Measurements from ENCODE around the gene SYT9. TPM values are rescaled to one million over a fixed set of nuclear protein-coding genes. Genes with fewer than 3 reads are reported as not detected.
"Not testable (repeated sequence)": the region's sequence is repeated elsewhere in the genome, so short reads cannot be mapped to it uniquely, and the experiment has no call there.

Gene SYT9
- total RNA-seq, 2 experiments from 2014 or later, result not detected

DNA sequence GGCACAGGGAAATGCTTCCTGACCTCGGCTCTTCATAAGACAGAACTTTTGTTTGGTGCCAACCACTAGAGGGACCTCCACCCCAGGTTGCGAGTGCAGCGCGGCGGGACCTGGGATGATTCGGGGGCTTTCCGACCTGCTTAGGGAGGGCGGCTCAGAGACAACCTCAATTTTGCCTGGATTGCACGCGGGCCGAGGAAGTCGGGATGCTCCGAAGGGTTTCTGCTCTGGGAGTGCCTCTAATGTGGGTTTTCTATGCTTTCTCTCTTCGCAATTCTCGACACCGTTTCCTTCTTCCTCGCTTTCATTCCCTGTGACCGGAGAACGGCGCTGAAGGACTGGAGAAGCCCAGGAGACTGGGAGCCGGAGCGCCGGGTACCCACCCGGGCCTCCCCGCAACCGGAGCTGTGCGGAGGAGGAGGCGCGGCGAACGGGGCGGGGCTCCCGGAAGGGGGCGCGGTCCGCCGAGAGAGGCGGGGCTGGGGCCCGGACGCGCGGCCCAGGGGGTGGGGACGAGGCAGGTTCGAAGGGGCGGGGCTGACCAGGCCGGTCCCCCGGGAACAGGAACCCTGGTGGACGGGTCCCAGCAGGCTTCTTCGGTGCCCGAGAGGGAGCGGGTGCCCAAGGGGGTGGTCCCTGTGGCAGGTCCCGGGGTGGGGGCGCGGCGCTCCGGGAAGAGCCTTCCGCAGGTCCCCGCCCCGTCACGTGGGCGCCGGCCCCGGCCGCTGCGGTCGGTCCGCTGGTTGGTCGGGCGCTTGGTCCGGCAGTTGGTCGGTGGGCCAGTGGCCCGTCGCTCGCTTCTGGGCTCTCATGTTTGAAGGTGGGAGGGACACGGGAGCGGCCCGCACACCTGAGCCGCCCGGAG lies 261.8 kb downstream of the SYT9 start, which contains the start of gene PPFIBP2:
PPFIBP2 (plus strand) TSS at position 766 of the 865 bp plus-strand sequence. CDS start 35,477 bp downstream, outside the sequence.
- Mint-ChIP-seq H3K36me3 (ENCODE audit: low read depth) (peaks cover 3% of the 10 kb centered on the region), H3K27ac (peak within 1 kb of the TSS; percentile 93), H3K4me3 (peak within 1 kb of the TSS; percentile 86), H3K9me3 (ENCODE audit: low read depth) (no peaks in the 10 kb centered on the region), H3K4me1 (peaks cover 45% of the 10 kb centered on the region), H3K27me3 (peaks cover 2% of the 10 kb centered on the region)
- ATAC-seq, result peak; percentile 89
- POLR2A ChIA-PET, result interaction anchor here (1.0 kb wide), 1 partner anchor 36 kb away, joined by 3 read pairs; no protein-coding TSS in a partner anchor
- intact Hi-C loops (cut with DNase I, micrococcal nuclease), result loop anchor here (1.0 to 10.0 kb wide), 12 partner anchors 64 to 1281 kb away; partner anchors contain the start of genes ARFIP2 (in 2 of the 2), EIF3F (in 2 of the 2), TIMM10B (in 2 of the 2) and APBB1 (in 1 of the 2)
- DNase-seq, result peak; percentile 89
- CTCF ChIA-PET, result interaction anchor here (0.6 to 1.6 kb wide), 16 partner anchors 9 to 381 kb away, joined by 3 to 9 read pairs (median 3); no protein-coding TSS in a partner anchor

DNA sequence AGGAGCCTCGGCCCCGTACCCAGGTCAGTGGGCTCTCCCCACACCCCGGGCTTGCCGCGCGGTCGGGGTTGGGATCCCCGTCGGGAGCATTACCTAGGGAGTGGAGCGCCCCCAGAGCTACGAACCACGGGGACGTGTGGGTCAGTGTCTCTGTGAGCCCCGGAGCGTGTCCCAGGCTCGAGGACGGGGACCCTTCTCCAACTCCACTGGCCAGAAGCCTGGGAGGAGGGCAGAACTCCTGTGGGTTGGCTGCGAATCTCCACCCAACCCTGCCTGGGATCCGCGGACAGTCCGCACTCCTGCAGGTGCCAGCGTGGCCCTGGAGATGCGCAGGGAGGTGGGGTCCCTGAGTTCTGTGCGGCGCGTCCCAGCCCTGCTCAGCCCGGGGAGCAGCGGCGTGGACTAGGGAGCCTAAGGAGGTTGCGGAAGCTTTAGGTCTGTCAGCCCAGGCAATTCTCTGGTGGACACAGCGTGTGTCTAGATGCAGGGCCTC lies 262.4 kb downstream of the SYT9 start:
- ChIA-PET POLR2A (interaction anchor here (1.0 kb wide), 1 partner anchor 35 kb away, joined by 3 read pairs; no protein-coding TSS in a partner anchor), CTCF (interaction anchor here (0.6 to 1.6 kb wide), 10 partner anchors 8 to 381 kb away, joined by 3 to 9 read pairs (median 3); no protein-coding TSS in a partner anchor)
- no peaks in the 10 kb centered on the region for H3K9me3 Mint-ChIP-seq (ENCODE audit: low read depth)
- H3K27ac Mint-ChIP-seq, result no peak overlapping the region
- ATAC-seq (peak; percentile 31), DNase-seq (peak; percentile 42)
- H3K4me1 Mint-ChIP-seq, result peaks cover 51% of the 10 kb centered on the region
- H3K4me3 Mint-ChIP-seq, result peak overlapping the region; percentile 86
- H3K27me3 Mint-ChIP-seq, result peaks cover 2% of the 10 kb centered on the region
- H3K36me3 Mint-ChIP-seq (ENCODE audit: low read depth), result peaks cover 3% of the 10 kb centered on the region
- intact Hi-C loops (cut with DNase I, micrococcal nuclease), result loop anchor here (5.0 to 10.0 kb wide), 5 partner anchors 767 to 1282 kb away; partner anchors contain the start of genes APBB1 (in 1 of the 2), ARFIP2 (in 1 of the 2), FHIP1B (in 1 of the 2) and ILK (in 1 of the 2)

DNA sequence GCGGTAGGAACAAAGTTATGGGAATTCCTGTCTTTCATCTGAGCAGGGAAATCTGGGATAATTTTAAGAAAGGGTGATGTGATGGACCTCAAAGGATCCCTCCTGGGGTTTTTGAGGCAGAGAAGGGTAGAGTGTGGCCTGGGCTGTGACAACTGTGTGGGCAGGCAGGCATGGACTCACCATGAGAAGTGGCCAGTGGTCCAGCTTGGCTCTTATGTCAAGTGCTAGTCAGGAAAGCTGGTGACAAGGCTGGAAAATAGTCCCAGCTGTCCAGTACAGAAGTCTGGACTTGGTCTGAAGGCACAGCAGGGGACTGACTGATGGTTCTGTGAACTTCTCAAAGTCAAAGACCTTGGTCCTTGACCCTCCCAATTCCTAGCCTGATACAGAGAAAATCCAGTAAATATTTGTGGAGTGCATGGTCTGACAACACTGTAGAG lies 263.8 kb downstream of the SYT9 start:
- Mint-ChIP-seq H3K27ac (no peak overlapping the region), H3K27me3 (peaks cover 2% of the 10 kb centered on the region), H3K36me3 (ENCODE audit: low read depth) (peaks cover 3% of the 10 kb centered on the region), H3K4me3 (no peak overlapping the region), H3K4me1 (peaks cover 51% of the 10 kb centered on the region), H3K9me3 (ENCODE audit: low read depth) (no peaks in the 10 kb centered on the region)
- intact Hi-C loops (cut with DNase I, micrococcal nuclease), result loop anchor here (10.0 kb wide), 2 partner anchors 1031 to 1101 kb away; partner anchors contain the start of genes APBB1 (in 1 of the 2), ARFIP2 (in 1 of the 2) and TIMM10B (in 1 of the 2)
- DNase-seq (no peak), ATAC-seq (no peak)
- POLR2A ChIA-PET, result no interaction called here
- CTCF ChIA-PET, result interaction anchor here (0.7 to 1.3 kb wide), 5 partner anchors 14 to 180 kb away, joined by 3 to 4 read pairs (median 3); no protein-coding TSS in a partner anchor

DNA sequence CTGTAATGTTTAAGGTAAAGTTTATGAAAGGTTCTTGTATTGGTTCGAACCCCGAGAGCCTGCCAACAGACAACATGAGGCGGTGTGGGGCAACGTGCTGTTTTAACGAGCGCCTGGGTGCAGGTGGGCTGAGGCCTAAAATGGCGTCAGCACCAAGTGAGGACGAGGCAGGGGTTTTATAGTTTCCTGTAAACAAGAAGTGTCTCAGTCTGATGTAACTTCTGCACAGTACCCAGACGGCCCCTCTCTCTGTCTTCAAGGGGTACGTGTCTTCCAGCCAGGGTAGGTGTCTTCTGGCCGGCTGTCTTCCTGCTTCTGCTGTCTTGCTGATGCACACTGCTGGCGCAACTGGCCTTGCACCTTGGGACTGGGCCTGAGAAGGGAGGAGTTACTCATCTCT lies 264.8 kb downstream of the SYT9 start:
- intact Hi-C loops (cut with DNase I, micrococcal nuclease), result loop anchor here (10.0 kb wide), 2 partner anchors 1032 to 1102 kb away; partner anchors contain the start of genes APBB1 (in 1 of the 2), ARFIP2 (in 1 of the 2) and TIMM10B (in 1 of the 2)
- no peak for ATAC-seq
- H3K4me3 Mint-ChIP-seq, result no peak overlapping the region
- peaks cover 3% of the 10 kb centered on the region for H3K36me3 Mint-ChIP-seq (ENCODE audit: low read depth)
- H3K4me1 Mint-ChIP-seq, result peaks cover 49% of the 10 kb centered on the region
- peak overlapping the region; percentile 30 for H3K27ac Mint-ChIP-seq
- DNase-seq, result no peak
- CTCF ChIA-PET, result interaction anchor here (1.3 kb wide), 1 partner anchor 22 kb away, joined by 4 read pairs; no protein-coding TSS in a partner anchor
- POLR2A ChIA-PET, result no interaction called here
- no peaks in the 10 kb centered on the region for H3K9me3 Mint-ChIP-seq (ENCODE audit: low read depth)
- peaks cover 2% of the 10 kb centered on the region for H3K27me3 Mint-ChIP-seq

DNA sequence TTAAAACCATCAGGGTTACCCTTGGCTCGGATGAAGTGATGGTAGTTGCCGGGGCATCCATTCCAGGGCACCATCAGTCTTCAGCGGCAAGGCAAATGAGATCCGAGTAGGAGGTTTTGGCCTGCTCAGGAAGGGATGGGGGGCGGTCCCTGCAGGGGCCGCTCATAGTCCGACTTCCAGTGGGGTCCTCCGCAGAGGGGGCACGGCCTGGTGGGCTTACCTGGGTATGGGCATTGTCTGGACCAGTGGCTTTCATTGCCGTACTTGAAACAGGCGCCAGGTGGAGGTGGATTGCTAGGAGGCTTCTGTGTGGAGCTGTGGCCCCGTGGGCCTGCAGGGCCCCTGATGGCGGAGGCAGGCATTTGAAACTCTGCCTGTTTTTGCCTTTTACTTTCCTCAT lies 266.0 kb downstream of the SYT9 start:
- H3K27ac Mint-ChIP-seq; DNase-seq; H3K36me3 Mint-ChIP-seq (ENCODE audit: low read depth); ATAC-seq; H3K27me3 Mint-ChIP-seq; H3K9me3 Mint-ChIP-seq (ENCODE audit: low read depth); H3K4me3 Mint-ChIP-seq; POLR2A ChIA-PET: not testable (repeated sequence)
- CTCF ChIA-PET, result interaction anchor here (0.7 kb wide), 1 partner anchor 24 kb away, joined by 3 read pairs; no protein-coding TSS in a partner anchor
- peaks cover 38% of the 10 kb centered on the region for H3K4me1 Mint-ChIP-seq
- intact Hi-C loops (cut with DNase I, micrococcal nuclease), result loop anchor here (10.0 kb wide), 2 partner anchors 1033 to 1103 kb away; partner anchors contain the start of genes APBB1 (in 1 of the 2), ARFIP2 (in 1 of the 2) and TIMM10B (in 1 of the 2)

Small RNA genes within 50 kb of the gene (microRNA-seq; reads per million reads assigned to microRNA genes)
- not detected for gene MIR302E (ENCODE audit: borderline replicate concordance)

Other genes with a start within 250 kb of the SYT9 start
- gene ZNF214, start 231.6 kb upstream of the SYT9 start, total RNA-seq, result not detected
- gene NLRP14, start 231.4 kb upstream of the SYT9 start, total RNA-seq, result under 1 TPM; 0.11 to 0.21 TPM
- not detected for gene RBMXL2, start 162.9 kb upstream of the SYT9 start, total RNA-seq
- gene OLFML1, start 233.6 kb downstream of the SYT9 start, total RNA-seq, result not detected

Data from activated CD4-positive, alpha-beta T cell treated with anti-CD3 and anti-CD28 coated beads for 36 hours (primary cell).